HuH-7.5 (cell line): ENCODE measurements around the gene DGKD.

Experiments used
- DNase-seq: peaks from one replicate; pipeline ENCODE4 v3.0.0; 2011; ENCODE audit warnings: low spot score

Gene DGKD

DNA sequence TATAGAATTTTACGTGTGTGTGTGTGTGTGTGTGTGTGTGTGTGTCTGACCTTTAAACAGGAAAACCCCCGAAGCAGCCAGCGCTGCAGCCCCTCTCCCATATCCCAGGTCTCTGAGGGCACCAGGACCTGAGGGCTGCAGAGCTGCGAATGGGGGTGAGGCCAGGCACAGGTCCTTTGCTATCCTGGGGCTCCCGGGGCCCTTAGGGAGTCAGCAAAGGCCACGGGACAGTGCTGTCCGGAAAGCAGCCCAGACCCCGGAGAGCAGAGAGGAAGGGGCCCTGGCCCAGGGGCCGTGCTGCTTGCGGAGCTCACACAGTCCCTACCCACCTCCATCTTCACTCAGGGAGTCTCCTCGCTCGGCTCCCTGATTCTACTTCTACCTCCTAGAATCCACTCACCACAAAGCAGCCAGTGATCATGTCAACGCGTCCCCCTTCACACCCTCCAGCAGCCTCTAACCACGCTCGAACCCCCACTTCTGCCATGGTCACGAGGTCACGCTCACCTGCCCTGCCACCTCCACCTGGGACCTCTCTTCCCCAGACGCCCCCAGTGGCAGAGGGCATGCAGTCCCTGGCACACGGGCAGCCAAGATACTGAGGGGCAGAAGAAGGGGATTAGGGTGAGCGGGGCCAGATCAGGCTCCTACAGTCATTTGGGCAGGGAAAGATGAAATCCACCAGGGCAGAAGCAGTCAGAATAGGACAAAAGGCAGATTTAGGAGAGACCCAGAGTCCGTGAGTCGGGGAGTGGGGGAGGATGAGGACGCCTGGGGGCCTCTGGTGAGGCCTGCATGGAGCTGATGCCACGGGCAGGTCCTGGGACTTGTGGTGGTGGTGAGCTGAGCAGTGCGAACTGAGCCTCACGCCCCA is 125.6 kb downstream of the DGKD start:
- no peak for DNase-seq

DNA sequence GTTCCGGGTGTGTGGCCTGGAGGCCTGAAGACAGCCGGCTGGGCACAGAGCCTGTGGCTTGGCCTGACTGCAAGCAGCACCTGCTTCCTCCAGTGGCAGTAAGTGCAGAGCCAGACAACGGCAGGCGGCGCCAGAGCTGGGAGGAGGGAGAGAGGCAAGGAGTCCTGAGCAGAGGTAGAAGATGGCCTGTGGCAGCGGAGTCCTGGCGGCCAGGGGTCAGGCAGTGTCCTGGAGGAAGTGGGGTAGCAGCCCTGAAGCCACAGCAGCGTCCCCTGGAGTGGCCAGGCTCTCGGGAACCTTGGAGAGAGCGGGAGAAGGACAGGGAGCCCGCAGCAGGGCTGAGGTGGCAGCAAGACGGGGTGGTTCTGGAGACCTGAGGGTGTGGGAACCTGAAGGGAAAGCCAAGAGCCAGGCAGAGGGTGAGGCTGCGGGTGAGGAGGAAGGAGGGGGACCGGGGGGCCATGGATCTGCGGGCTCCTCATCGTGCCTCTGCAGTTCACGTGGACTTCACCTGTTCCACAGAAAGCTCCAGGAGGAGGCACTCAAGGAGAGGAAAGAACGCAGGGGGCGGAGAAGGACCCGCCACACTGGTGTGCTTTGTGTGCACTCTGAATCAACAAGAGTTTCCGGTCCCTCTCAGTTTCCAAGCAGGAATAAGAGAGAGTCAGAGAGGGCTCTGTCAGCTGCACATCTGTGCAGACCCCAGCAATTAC is 126.4 kb downstream of the DGKD start:
- DNase-seq: no peak

DNA sequence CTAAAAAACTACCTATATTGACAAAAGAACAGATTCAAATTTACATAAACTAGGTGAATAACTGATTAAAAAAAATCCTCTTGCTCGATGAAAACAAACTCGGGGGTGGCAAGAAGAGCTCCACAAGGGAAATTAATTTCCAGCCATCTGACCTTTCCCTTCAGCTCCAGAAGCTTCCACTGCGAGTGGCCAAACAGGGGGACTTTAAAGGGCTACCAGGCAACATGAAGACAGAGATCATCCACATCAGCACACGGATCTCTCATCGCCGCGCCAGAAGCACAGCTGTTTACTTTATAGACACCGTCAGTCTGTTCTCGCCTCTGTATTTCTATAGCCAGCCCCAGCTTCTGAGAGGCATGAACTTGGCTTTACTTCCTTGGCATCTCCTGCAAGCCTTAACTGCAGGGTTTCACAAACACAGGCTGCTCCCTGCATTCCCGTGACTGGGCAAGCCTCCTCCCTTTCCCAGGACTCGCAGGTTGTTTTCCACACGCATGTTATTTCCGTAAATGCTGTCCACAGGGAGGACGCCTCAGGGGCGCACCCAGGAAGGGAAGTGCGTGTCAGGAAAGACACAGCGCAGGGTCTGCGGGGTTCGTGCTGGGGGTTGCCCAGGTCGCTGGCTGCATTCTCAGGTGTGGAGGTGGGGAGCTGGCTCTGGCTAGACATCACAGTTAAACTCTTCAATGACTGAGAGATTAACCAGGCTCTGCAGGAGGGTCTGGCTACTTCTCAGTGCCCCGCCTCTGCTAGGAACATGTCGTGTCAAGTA is 127.3 kb downstream of the DGKD start:
- no peak for DNase-seq

DNA sequence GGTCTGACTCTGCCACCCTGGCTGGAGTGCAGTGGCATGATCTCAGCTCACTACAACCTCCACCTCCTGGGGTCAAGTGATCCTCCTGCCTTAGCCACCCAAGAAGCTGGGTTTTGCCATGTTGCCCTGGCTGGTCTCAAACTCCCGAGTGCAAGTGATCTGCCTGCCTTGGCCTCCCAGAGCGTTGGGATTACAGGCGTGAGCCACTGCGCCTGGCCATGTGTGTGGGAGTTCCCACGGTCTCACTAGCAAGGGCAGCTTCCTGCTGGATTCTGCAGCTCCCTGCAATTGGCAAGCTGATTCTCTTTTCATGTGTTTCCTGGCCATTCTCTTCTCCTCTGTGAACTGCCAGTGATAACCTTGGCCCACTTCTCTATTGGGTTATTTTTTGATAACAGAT is 128.3 kb downstream of the DGKD start:
- DNase-seq: no peak

DNA sequence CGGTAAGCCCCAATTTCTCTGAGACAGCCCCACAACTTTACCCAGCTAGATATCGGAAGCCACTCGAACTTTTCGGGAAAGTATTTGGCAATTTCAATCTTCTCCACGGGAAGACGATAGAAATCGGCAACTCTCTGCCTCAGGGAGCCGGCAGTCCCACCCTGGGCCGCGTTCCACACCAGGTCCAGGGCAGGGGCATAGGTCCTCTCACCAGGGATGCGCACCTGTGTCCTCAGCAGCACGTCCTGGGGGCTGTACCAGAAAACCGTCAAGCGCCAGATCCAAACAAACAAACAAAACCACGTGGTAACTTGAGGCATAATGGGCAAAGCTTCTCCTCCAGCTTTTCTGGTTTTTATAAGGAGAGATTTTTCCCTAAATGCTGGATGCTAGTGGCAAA is 131.4 kb downstream of the DGKD start:
- no peak for DNase-seq

DNA sequence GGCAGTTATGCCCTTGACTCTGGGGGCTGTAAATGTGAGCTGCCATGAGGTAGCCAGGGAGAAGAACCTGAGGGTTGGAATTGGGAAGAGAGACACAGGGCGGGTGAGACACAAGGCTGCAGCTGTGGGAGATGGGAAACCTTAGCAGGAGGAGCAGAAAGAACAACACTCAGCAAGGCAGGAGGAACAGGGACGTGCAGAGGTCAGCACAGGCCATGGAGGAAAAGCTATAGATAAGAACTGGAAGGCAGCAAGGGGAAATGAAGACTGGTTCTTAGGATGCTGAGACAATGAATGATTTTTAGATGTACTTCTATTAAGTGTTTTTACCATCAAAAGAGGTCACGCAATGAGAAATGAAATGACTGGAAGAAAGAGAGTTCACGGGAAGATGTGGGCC is 132.1 kb downstream of the DGKD start:
- no peak for DNase-seq

DNA sequence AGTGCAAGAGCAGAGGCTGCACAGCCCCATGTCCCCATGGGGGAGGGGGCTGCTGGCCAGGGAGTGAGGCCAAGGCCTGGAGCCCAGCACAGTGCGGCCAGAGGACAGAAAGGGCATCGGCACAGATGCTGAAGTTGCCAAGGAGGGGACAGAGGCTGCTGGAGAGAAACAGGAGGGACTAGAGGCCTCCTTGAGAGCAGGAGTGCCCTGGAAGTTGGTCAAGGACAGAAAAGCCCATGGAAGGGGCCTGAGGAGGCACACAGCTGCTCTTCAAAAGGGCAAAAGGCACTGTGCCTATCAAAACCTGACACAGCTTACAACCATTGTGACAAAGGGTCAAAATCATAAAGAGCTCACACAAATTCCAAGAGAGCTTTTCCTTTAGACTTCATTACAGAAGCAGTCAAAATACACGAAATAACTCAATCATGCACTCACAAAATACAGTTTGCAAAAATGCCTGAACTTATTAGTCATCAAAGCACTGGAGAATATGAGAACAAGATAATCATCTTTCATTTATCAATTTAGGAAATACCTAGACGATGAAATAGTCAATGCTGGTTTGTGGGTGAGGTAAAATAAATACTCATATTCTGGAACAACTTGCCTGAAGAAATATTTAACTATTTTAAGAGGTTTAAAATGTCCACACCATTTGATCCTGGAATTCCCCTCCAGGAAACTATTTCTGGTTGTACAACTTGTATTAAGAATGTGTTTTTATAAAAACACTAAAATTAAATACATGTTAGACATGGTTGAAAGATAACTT is 132.7 kb downstream of the DGKD start:
- no peak for DNase-seq

DNA sequence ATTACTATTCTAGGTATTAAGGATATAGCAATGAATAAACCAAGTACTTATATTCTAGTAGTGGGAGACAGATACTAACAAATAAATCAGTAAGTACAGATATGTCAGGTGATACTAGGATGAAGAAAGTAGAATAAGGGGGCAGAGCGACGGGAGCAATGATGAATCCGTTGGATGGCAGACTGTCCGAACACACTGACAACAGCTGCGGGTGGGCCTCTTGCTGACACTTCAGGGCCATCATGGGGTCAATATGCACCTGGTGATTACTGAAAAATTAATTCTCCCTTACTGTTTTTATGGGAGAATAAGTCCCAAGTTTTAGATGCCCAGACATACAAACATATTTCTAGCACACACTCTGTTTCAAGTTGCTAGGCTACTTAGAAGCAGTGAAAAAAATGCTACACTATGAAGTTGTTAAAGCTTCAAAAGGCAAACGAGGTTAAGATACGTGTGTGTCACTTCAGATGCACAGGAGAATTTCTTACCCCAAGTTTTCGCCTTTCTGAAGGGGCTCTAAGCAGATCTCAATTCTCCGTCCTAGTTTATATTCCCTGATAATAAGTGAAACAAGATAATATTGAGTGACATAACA is 133.6 kb downstream of the DGKD start:
- no peak for DNase-seq

DNA sequence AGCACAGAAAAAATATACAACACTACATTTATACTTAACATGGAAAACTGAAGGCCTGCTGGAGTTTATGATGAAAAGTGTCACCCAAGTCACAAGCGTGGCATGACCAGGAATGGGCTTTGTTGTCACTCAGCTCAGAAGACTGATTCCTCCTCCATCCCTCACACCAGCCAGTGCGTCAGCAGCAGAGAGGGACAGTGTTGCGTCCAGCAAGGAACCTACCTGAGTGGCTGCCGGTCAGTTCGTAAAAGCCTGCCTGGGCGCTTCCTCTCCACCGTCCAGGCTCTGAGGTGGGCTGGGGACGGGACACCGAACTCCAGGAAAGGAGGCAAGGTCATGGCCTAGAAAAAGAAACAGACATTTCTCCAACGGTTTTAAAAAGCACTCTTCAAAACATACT is 134.8 kb downstream of the DGKD start:
- no peak for DNase-seq

DNA sequence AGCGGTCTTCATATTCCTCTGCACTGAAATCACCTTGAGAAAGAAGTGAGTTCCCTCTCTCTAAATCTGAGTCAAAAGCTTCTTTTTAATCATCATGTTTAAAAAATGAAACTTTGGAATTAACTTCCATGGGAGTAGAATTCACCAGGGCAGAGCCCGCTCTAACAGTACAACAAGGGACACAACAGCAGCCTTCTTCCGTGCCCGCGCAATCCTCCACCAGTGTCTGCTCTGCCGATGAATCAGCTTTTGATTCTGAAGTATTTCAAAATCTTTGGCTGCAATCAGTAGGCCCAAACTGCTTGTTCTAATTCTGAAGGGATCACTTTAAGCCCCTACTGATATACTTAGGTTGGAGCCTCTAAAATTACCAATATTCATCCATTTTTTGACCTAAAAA is 135.4 kb downstream of the DGKD start:
- no peak for DNase-seq

DNA sequence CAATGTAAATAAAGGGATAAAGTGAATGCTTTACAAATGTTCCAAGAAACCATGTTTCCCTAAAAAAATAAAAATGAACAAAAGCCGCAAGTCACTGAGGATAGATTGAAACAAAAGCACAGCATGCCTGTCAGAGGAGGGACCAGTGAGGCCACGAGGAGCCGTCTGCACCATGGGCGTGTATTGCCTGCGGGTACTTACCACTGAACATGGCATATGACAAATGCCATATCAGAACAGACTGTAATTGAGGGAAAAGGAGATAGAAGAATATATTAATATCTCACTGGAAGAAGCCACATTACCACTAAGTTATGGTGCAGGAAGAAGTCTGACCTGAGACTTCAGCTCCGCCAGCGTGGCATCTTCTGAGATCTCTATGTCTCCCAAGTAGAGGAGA is 136.5 kb downstream of the DGKD start:
- no peak for DNase-seq

DNA sequence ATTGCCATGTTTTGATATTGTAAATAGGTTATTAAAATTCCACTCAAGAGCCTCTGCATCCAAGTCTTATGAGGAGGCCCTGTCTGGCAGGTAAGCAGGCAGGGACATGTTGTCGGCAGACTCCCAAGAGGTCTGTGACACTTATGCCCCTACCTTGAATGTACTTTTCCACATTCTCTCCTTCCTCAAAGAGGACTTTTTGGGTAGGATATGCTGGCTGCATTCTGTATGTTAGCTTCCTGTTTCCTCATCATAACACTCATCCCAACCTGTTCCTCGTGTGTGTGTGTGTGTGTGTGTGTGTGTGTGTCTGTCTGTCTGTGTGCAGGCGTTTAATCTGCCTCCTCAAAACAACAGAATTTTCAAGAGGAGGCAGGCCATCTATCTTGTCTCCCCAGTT is 137.0 kb downstream of the DGKD start:
- no peak for DNase-seq

DNA sequence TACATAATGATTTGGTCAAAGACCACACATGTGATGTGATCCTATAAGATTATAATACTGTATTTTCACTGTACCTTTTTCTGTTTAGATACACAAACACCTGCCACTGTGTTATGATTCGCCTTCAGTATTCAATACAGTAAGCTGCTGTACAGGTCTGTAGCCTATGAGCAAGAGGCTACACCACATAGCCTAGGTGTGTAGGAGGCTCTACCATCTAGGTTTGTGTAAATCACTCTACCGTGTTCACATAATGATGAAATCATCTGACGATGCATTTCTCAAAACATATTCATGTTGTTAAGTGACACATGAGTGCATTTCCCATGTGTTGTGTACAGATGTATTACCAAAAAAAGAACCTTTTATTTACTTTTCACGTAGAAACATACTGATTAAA is 137.8 kb downstream of the DGKD start:
- DNase-seq: no peak

DNA sequence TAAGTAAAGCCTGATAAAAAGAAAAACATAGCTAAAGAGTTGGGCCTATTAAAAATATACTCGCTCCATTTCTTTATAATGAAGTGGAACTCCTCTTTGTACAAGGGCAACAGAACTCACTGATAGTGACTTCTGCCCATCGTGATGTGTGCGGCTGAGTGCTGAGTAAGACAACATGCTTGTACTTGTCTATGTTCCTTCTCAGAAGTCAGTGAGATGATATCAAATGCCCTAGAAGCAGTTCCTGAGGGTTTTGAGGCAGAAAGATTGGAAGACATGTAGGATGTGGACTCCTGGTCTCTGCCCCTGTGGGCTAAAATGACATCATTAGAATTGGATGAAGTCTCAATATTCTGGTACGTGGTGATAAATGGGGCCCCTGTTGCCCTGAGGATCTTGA is 138.5 kb downstream of the DGKD start:
- DNase-seq: no peak

DNA sequence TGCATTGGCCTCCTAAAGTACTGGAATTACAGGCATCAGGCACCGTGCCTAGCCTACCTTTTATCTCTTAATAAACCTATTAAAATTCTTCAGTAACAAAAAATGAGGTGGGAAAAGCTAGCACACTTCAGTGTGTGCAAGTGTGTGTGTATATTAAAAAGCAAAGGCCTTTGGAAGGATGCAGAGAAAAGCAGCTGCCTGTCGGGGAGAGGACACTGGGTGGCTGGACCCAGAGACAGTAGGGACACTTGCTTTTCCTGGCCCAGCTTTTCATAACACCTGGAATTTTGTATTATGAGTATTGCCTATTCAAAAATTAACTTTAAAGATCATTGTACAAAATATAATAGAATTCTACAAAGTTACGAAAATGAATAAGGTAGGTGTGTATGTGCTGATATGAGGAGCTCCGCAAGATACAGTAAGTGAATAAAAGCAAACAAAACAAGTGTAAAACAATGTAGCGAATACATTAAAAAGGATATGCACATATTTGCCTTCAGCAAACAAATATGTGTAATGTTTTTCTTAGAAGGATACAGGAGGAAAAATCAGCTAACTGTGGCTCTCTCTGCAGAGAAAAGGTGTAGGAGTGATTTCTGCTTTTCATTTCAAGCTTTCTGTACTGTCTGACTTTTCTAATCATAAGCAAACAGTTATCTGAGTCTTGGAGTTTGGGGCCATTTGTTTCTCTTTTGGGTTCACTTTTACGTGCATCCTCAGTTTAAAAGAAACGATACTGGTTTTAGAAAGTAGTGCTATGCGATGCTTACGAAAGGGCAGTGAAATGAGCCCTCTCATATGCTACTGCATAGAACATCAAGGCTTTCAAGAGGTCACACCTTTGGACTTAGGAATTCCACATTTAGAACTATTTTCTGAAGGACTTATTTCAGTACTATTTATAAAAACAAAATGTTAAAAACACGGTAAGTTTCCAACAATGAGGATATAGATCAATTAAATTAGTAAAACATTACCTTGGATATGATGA is 141.5 kb downstream of the DGKD start:
- DNase-seq: no peak

DNA sequence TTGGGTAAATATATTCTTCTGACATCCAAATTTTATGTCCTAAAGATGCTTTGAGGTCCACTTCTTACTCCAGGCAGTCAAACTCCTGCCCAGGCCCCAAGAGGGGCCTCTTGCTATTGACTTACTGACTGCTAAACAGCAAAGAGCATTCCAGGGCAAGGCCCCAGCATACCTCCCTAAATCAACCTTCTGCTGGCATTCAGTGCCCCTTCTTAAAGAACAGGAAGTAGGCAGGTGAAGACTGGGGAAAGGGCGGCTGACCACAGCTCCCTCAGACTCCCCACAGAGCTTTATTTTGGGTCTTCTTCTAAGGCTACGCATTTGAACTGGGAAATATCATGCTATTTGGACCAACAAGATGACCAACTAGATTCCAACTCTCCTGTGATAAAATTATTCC is 143.4 kb downstream of the DGKD start:
- DNase-seq: no peak

DNA sequence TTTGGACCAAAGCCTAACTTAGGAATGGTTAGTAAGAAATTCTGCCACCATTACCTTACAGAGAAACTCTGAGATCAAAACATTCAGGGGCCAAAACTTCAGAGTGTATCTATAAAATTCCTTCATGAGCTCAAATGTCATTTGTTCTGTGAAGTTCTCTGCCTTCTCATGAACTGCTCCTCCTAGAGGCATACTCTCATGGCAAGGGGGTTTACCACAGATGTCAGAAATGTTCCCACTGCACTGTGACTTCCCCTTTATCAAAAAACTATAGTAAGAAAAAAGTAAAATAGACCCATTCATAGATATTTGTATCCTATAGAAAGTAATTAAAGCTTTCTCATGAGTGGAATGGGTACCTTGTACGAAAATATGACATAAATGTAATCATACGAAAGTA is 143.8 kb downstream of the DGKD start:
- DNase-seq: no peak

DNA sequence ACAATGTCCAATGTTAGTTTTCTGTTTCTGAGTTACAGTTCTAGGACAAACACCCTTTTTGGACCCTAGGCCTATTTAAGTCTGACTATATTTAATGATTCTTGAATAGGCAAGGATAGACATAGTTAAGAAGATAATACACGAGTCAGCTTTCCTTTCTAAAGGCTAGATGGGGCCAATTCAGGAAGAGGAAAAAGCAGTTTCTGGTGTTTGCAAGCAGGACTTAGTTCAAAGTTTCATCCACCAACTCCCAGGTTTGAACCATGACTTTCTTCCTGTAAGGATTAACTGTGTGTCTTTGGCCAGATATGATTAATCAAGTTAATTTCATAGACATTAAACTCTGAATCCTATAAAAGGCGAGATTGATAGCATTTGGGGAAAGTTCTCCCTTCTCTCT is 145.6 kb downstream of the DGKD start:
- no peak for DNase-seq

DNA sequence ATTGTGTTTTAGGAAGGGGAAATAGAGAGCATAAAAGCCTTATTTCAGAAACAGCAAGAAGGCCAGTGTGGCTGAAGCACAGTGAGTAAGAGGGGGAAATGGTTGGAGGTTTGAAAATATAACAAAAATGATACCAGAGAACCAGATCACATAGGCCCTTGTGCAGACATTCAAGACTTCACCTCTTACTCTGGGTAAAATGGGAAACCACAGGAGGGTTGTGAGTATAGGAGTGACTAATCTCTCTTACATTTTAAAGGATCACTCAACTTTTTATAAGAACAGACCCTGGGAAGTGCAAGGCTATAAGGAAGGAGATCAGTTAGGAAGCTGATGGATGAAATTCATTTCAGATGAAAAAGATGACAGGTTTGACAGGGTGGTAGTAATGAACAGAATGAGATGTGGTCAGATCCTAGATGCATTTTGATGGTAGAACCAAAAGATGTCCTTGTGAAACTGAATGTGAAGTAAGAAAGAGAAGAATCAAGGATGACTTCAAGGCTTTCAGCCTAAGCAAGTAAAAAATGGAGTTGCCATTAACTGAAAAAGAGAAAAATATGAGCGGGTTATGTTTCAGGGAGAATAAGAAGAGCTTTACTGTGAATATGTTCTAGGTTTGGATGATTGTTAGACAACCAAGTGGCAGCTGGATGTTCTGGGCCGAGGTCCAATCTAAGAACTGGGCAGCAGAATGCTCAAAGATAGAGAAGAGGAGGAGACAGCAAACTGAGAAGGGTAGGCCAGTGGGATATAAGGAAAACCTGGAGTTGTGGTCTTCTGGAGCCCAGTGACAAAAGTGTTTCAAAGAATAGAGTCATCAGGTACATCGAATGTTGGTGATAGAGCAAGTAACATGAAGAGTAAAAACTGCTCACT is 147.1 kb downstream of the DGKD start:
- DNase-seq: no peak
